ENCODE data around the gene TBC1D25.

The TBC1D25 gene

GRCh38 chrX:48611703-48612102 lies 72.2 kb downstream of the TBC1D25 start:
- no peak for DNase-seq
